Karpas-422 (cell line): ENCODE results near the gene TNFRSF14. TPM values are rescaled to one million over a fixed set of nuclear protein-coding genes. Genes with fewer than 3 reads are reported as not detected.

Source experiments
- DNase-seq: peaks from one replicate; pipeline ENCODE4 v3.0.0-alpha.2; 2015
- H2AFZ ChIP-seq: fragments of 200-600 bp; sonication (generic); 2 replicates; pipeline ENCODE4 v1.6.1; 2014; ENCODE audit warnings: antibody characterized with exemption, low read length, mixed read lengths
- H3K27ac ChIP-seq: fragments of 200-600 bp; sonication (generic); 2 replicates; pipeline ENCODE4 v1.5.1; 2014; ENCODE audit warnings: mild to moderate bottlenecking, low read length, moderate library complexity
- H3K27me3 ChIP-seq: fragments of 200-600 bp; sonication (generic); 2 replicates; pipeline ENCODE4 v1.6.1; 2014; ENCODE audit warnings: low read length, mixed read lengths
- H3K36me3 ChIP-seq: fragments of 200-600 bp; sonication (generic); 2 replicates; pipeline ENCODE4 v1.6.1; 2014; ENCODE audit warnings: low read length, mixed read lengths; ENCODE audit not compliant: insufficient read depth
- H3K4me1 ChIP-seq: fragments of 200-600 bp; sonication (generic); 2 replicates; pipeline ENCODE4 v1.6.1; 2014; ENCODE audit warnings: mild to moderate bottlenecking, low read length, mixed read lengths
- H3K4me2 ChIP-seq: fragments of 200-600 bp; sonication (generic); 2 replicates; pipeline ENCODE4 v1.6.1; 2014; ENCODE audit warnings: low read length, low read depth, mild to moderate bottlenecking; ENCODE audit not compliant: poor library complexity, severe bottlenecking
- H3K4me3 ChIP-seq: fragments of 200-600 bp; sonication (generic); 2 replicates; pipeline ENCODE4 v1.5.1; 2014; ENCODE audit warnings: mild to moderate bottlenecking, antibody characterized with exemption, low read length, mixed read lengths
- H3K79me2 ChIP-seq: fragments of 200-600 bp; sonication (generic); 2 replicates; pipeline ENCODE4 v1.6.1; 2014; ENCODE audit warnings: mild to moderate bottlenecking, low read length, mixed read lengths
- H3K9ac ChIP-seq: fragments of 200-600 bp; sonication (generic); 2 replicates; pipeline ENCODE4 v1.6.0; 2014; ENCODE audit warnings: low read length
- H3K9me2 ChIP-seq: fragments of 200-600 bp; sonication (generic), shearing (Covaris generic); replicated peaks from 2 replicates; pipeline ENCODE4 v1.6.0; 2014; ENCODE audit warnings: mild to moderate bottlenecking, low read length, moderate library complexity; ENCODE audit not compliant: insufficient read depth
- H3K9me3 ChIP-seq: fragments of 300-700, 200-600 bp; sonication (generic); 2 replicates; pipeline ENCODE4 v1.6.1; 2014; ENCODE audit warnings: low read length, mixed read lengths
- H4K20me1 ChIP-seq: fragments of 200-600 bp; sonication (generic); 2 replicates; pipeline ENCODE4 v1.6.1; 2014; ENCODE audit warnings: mild to moderate bottlenecking, antibody characterized with exemption, low read length, low read depth; ENCODE audit not compliant: insufficient read depth
- total RNA-seq: library from RNA; depleted of rRNA; stranded (reverse); fragments of >200 nt; shearing (Covaris generic); gene quantifications from 2 replicates; pipeline ENCODE4 v1.2.3, GENCODE V29; 2014; ENCODE audit warnings: low replicate concordance

The TNFRSF14 gene
- total RNA-seq, 1 experiment from 2014 or later, result 10.3 TPM

GRCh38 chr1:2561446-2561845, 5.3 kb downstream of the TNFRSF14 start:
- Histone ChIP-seq H3K9me2 (no peaks in the 10 kb centered on the region), H3K4me1 (0 out of 2 replicates have a peak, but pooled peaks cover 4% of the 10 kb centered on the region), H4K20me1 (no peaks in the 10 kb centered on the region), H2AFZ (no peak overlapping the region), H3K4me3 (no peak overlapping the region), H3K9me3 (no peaks in the 10 kb centered on the region), H3K9ac (no peak overlapping the region), H3K27me3 (no peaks in the 10 kb centered on the region), H3K36me3 (no peaks in the 10 kb centered on the region), H3K4me2 (no peak overlapping the region), H3K27ac (no peak overlapping the region), H3K79me2 (no peaks in the 10 kb centered on the region)
- DNase-seq, result no peak

- Histone ChIP-seq H4K20me1 (no peaks in the 10 kb centered on the region), H3K9ac (no peak overlapping the region), H3K27me3 (no peaks in the 10 kb centered on the region), H3K4me2 (no peak overlapping the region), H3K4me3 (no peak overlapping the region), H3K9me2 (no peaks in the 10 kb centered on the region), H3K4me1 (no peaks in the 10 kb centered on the region), H3K9me3 (no peaks in the 10 kb centered on the region), H3K36me3 (no peaks in the 10 kb centered on the region), H3K27ac (no peak overlapping the region), H2AFZ (no peak overlapping the region), H3K79me2 (no peaks in the 10 kb centered on the region)
- peak; percentile 66 for DNase-seq
These were observed 6.0 kb downstream of the TNFRSF14 start for GRCh38 chr1:2561898-2562895.

GRCh38 chr1:2563205-2563604, 7.0 kb downstream of the TNFRSF14 start:
- H3K9ac ChIP-seq, result no peak overlapping the region
- no peak overlapping the region for H3K4me2 ChIP-seq
- H4K20me1 ChIP-seq, result no peaks in the 10 kb centered on the region
- no peak for DNase-seq
- no peaks in the 10 kb centered on the region for H3K79me2 ChIP-seq
- no peak overlapping the region for H2AFZ ChIP-seq
- H3K9me3 ChIP-seq, result no peaks in the 10 kb centered on the region
- H3K4me1 ChIP-seq, result no peaks in the 10 kb centered on the region
- H3K4me3 ChIP-seq, result no peak overlapping the region
- no peaks in the 10 kb centered on the region for H3K9me2 ChIP-seq
- H3K27ac ChIP-seq, result no peak overlapping the region
- H3K36me3 ChIP-seq, result no peaks in the 10 kb centered on the region
- no peaks in the 10 kb centered on the region for H3K27me3 ChIP-seq

- Histone ChIP-seq H3K27me3 (no peaks in the 10 kb centered on the region), H3K36me3 (no peaks in the 10 kb centered on the region), H4K20me1 (no peaks in the 10 kb centered on the region), H2AFZ (no peak overlapping the region), H3K79me2 (no peaks in the 10 kb centered on the region), H3K4me3 (no peak overlapping the region), H3K9me2 (no peaks in the 10 kb centered on the region), H3K4me1 (no peaks in the 10 kb centered on the region), H3K27ac (no peak overlapping the region), H3K4me2 (no peak overlapping the region), H3K9me3 (no peaks in the 10 kb centered on the region), H3K9ac (no peak overlapping the region)
- no peak for DNase-seq
These were observed 8.0 kb downstream of the TNFRSF14 start for GRCh38 chr1:2564006-2564814.

GRCh38 chr1:2564815-2565374, 8.7 kb downstream of the TNFRSF14 start:
- Histone ChIP-seq H3K9me2 (no peaks in the 10 kb centered on the region), H3K9ac (no peak overlapping the region), H3K79me2 (no peaks in the 10 kb centered on the region), H3K4me3 (no peak overlapping the region), H3K4me2 (no peak overlapping the region), H3K27ac (no peak overlapping the region), H3K9me3 (no peaks in the 10 kb centered on the region), H4K20me1 (no peaks in the 10 kb centered on the region), H3K4me1 (no peaks in the 10 kb centered on the region), H3K36me3 (no peaks in the 10 kb centered on the region), H2AFZ (no peak overlapping the region), H3K27me3 (no peaks in the 10 kb centered on the region)
- DNase-seq, result no peak

- DNase-seq, result no peak
- Histone ChIP-seq H2AFZ (no peak overlapping the region), H3K9me2 (no peaks in the 10 kb centered on the region), H3K9me3 (no peaks in the 10 kb centered on the region), H3K36me3 (no peaks in the 10 kb centered on the region), H3K4me2 (no peak overlapping the region), H3K79me2 (no peaks in the 10 kb centered on the region), H3K4me1 (no peaks in the 10 kb centered on the region), H3K27me3 (no peaks in the 10 kb centered on the region), H3K4me3 (no peak overlapping the region), H3K9ac (no peak overlapping the region), H3K27ac (no peak overlapping the region), H4K20me1 (no peaks in the 10 kb centered on the region)
These were observed 10.2 kb downstream of the TNFRSF14 start for GRCh38 chr1:2566101-2567045.

GRCh38 chr1:2567083-2567679, 11.0 kb downstream of the TNFRSF14 start:
- no peaks in the 10 kb centered on the region for H3K4me1 ChIP-seq
- H3K9me3 ChIP-seq, result no peaks in the 10 kb centered on the region
- no peaks in the 10 kb centered on the region for H3K79me2 ChIP-seq
- no peak overlapping the region for H3K4me3 ChIP-seq
- H3K27ac ChIP-seq, result no peak overlapping the region
- no peak overlapping the region for H2AFZ ChIP-seq
- H3K9ac ChIP-seq, result no peak overlapping the region
- H3K36me3 ChIP-seq, result no peaks in the 10 kb centered on the region
- no peaks in the 10 kb centered on the region for H3K9me2 ChIP-seq
- no peaks in the 10 kb centered on the region for H4K20me1 ChIP-seq
- no peak overlapping the region for H3K4me2 ChIP-seq
- no peaks in the 10 kb centered on the region for H3K27me3 ChIP-seq
- no peak for DNase-seq
